ENCODE measurements around the gene HIVEP3.

DNA sequence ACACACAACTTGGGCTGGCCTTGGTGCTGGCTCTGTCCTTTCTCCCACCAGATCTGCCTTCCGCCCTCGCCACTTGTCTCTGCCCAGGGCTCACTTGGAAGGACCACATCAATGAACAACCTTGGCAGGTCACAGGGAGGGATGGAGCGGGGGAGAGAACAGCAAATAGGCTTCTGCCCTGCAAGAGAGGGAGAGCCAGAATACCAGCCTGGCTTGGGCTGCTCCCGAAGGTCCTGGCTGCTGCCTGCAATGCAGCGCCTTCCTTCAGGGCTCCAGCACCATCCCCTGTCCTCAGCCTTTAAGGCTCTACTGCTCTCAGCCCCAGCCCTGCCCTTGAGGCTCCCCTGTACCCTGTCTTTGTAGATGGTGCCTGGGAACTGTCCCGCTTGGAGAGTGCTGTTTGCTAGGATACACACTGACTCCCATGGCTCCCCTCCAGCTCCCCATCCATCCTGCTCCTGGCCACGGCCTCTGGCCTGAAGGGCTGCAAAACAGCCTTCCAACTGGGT is 43.8 kb downstream of the HIVEP3 start:
- TF ChIP-seq, protein P1, sequence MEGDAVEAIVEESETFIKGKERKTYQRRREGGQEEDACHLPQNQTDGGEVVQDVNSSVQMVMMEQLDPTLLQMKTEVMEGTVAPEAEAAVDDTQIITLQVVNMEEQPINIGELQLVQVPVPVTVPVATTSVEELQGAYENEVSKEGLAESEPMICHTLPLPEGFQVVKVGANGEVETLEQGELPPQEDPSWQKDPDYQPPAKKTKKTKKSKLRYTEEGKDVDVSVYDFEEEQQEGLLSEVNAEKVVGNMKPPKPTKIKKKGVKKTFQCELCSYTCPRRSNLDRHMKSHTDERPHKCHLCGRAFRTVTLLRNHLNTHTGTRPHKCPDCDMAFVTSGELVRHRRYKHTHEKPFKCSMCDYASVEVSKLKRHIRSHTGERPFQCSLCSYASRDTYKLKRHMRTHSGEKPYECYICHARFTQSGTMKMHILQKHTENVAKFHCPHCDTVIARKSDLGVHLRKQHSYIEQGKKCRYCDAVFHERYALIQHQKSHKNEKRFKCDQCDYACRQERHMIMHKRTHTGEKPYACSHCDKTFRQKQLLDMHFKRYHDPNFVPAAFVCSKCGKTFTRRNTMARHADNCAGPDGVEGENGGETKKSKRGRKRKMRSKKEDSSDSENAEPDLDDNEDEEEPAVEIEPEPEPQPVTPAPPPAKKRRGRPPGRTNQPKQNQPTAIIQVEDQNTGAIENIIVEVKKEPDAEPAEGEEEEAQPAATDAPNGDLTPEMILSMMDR (IDR thresholded peaks at IDR 0.05; ENCODE audit: insufficient read depth, low read depth, low read length): no peak
- no peak for TF ChIP-seq EZH2 (IDR thresholded peaks at IDR 0.05; ENCODE audit: insufficient read depth, low read length)

Data from astrocyte (in vitro differentiated cells and primary cell).